GM23338 (cell line): ENCODE data around the gene LRMDA. TPM values are rescaled to one million over a fixed set of nuclear protein-coding genes. Genes with fewer than 3 reads are reported as not detected.

Experiments used
- ATAC-seq: fragments of 200-7000 bp; cut with Tn5 transposase; 3 replicates; pipeline ENCODE4 v1.9.1; 2020
- DNase-seq: peaks from one replicate; pipeline ENCODE4 v3.0.0-alpha.2; 2015; ENCODE audit warnings: low spot score
- H2AFZ ChIP-seq: fragments of 200-600 bp; sonication (generic); 2 replicates; pipeline ENCODE4 v1.8.0; 2016; ENCODE audit warnings: antibody characterized with exemption, mild to moderate bottlenecking, moderate library complexity
- H3F3A ChIP-seq: fragments of 200-600 bp; sonication (generic); replicated peaks from 2 replicates; pipeline ENCODE4 v1.8.0; 2017; ENCODE audit warnings: antibody characterized with exemption, mixed run types, low read depth
- H3K27ac ChIP-seq: fragments of 200-600 bp; sonication (generic); 2 replicates; pipeline ENCODE4 v1.6.1; 2016; ENCODE audit warnings: low read depth
- H3K27me3 ChIP-seq: fragments of 200-600 bp; sonication (generic); 2 replicates; pipeline ENCODE4 v1.8.0; 2016; ENCODE audit warnings: mild to moderate bottlenecking, mixed run types, moderate library complexity; ENCODE audit not compliant: insufficient read depth
- H3K36me3 ChIP-seq: fragments of 200-600 bp; sonication (generic); 2 replicates; pipeline ENCODE4 v1.8.0; 2016; ENCODE audit warnings: mild to moderate bottlenecking; ENCODE audit not compliant: insufficient read depth
- H3K4me1 ChIP-seq: fragments of 200-600 bp; sonication (generic); 2 replicates; pipeline ENCODE4 v1.8.0; 2016; ENCODE audit warnings: mild to moderate bottlenecking, moderate library complexity; ENCODE audit not compliant: insufficient read depth
- H3K4me2 ChIP-seq: fragments of 200-600 bp; sonication (generic); 2 replicates; pipeline ENCODE4 v1.7.1; 2017; ENCODE audit warnings: mixed run types
- H3K4me3 ChIP-seq: fragments of 200-600 bp; sonication (generic); 2 replicates; pipeline ENCODE4 v1.6.1; 2016; ENCODE audit warnings: mixed run types
- H3K79me2 ChIP-seq: fragments of 200-600 bp; sonication (generic); replicated peaks from 2 replicates; pipeline ENCODE4 v1.8.0; 2017; ENCODE audit warnings: mild to moderate bottlenecking; ENCODE audit not compliant: insufficient read depth
- H3K9me2 ChIP-seq: fragments of 200-600 bp; sonication (generic); 2 replicates; pipeline ENCODE4 v1.8.0; 2017; ENCODE audit not compliant: insufficient read depth
- H4K20me1 ChIP-seq: fragments of 200-600 bp; sonication (generic); replicated peaks from 2 replicates; pipeline ENCODE4 v1.8.0; 2017; ENCODE audit warnings: mild to moderate bottlenecking; ENCODE audit not compliant: insufficient read depth
- H3K27ac Mint-ChIP-seq: 2 replicates; pipeline ENCODE4 v1.8.0; 2020; ENCODE audit warnings: inconsistent platforms, mild to moderate bottlenecking, moderate library complexity, mixed read lengths
- H3K27me3 Mint-ChIP-seq: 3 replicates; pipeline ENCODE4 v1.8.0; 2022; ENCODE audit warnings: low read depth, mild to moderate bottlenecking, moderate library complexity, mixed read lengths, inconsistent platforms; ENCODE audit not compliant: insufficient read depth, poor library complexity
- H3K36me3 Mint-ChIP-seq: 3 replicates; pipeline ENCODE4 v1.8.0; 2021; ENCODE audit warnings: low read depth, mild to moderate bottlenecking, inconsistent platforms, moderate library complexity, mixed read lengths
- H3K4me1 Mint-ChIP-seq: 3 replicates; pipeline ENCODE4 v1.8.0; 2020; ENCODE audit warnings: mild to moderate bottlenecking, inconsistent platforms, mixed read lengths
- H3K4me3 Mint-ChIP-seq: 3 replicates; pipeline ENCODE4 v1.8.0; 2021; ENCODE audit warnings: moderate library complexity, mild to moderate bottlenecking, inconsistent platforms, mixed read lengths
- H3K9me3 Mint-ChIP-seq: 3 replicates; pipeline ENCODE4 v1.8.0; 2020; ENCODE audit warnings: moderate library complexity, mild to moderate bottlenecking, inconsistent platforms, mixed read lengths
- CREB1 ChIP-seq: fragments of 250-450 bp; sonication (Bioruptor Pico); IDR thresholded peaks from 2 replicates; pipeline ENCODE4 v1.5.0; 2020; ENCODE audit warnings: low read depth, mild to moderate bottlenecking, moderate library complexity
- EZH2 ChIP-seq: fragments of 200-600 bp; sonication (generic); IDR thresholded peaks from one replicate; pipeline ENCODE4 v1.8.0; 2017; ENCODE audit warnings: antibody characterized with exemption, mild to moderate bottlenecking, low read depth; ENCODE audit not compliant: unreplicated experiment
- EZH2phosphoT487 ChIP-seq: fragments of 200-600 bp; sonication (generic); IDR thresholded peaks from one replicate; pipeline ENCODE4 v1.8.1; 2018; ENCODE audit warnings: antibody characterized with exemption; ENCODE audit not compliant: unreplicated experiment
- JUNB ChIP-seq: IDR thresholded peaks from one replicate; pipeline ENCODE4 v1.6.1; 2016; ENCODE audit warnings: antibody characterized with exemption; ENCODE audit not compliant: unreplicated experiment
- NANOG ChIP-seq: IDR thresholded peaks from 2 replicates; pipeline ENCODE4 v1.6.1; 2016; ENCODE audit warnings: antibody characterized with exemption, borderline replicate concordance
- POLR2AphosphoS5 ChIP-seq: IDR thresholded peaks from 2 replicates; pipeline ENCODE4 v1.6.1; 2016; ENCODE audit warnings: antibody characterized with exemption, low read depth
- STAT1 ChIP-seq: IDR thresholded peaks from one replicate; pipeline ENCODE4 v1.6.1; 2016; ENCODE audit warnings: antibody characterized with exemption; ENCODE audit not compliant: unreplicated experiment
- ZNF114 ChIP-seq: fragments of 250-450 bp; sonication (Bioruptor Pico); IDR thresholded peaks from 2 replicates; pipeline ENCODE4 v1.5.0; 2020; ENCODE audit warnings: mild to moderate bottlenecking, moderate library complexity
- ZNF331 ChIP-seq: fragments of 250-450 bp; sonication (Bioruptor Pico); IDR thresholded peaks from 2 replicates; pipeline ENCODE4 v1.5.0; 2020; ENCODE audit warnings: low read depth, mild to moderate bottlenecking, moderate library complexity
- polyA plus RNA-seq: library from polyadenylated mRNA; unstranded; fragments of >200 nt; fragmentation: Nextera tagmentation; extraction: Ambion mirVana; gene quantifications from 2 replicates; pipeline ENCODE4 v1.2.1, GENCODE V29; 2016
- total RNA-seq: library from RNA; depleted of rRNA; stranded (reverse); fragments of >200 nt; shearing (Covaris generic); gene quantifications from 2 replicates; pipeline ENCODE4 v1.2.3, GENCODE V29; 2014
- TF ChIP-seq, protein P1 (sequence below), 2 experiments: fragments of 200-600 bp in 1 of 2; sonication (generic) in 1 of 2; conservative IDR thresholded peaks; 2 replicates each; pipeline versions ENCODE4 v1.5.1 to v1.6.1; 2016 to 2017; ENCODE audit warnings: antibody characterized with exemption in 2 of 2, low read depth in 2 of 2, mild to moderate bottlenecking in 2 of 2, moderate library complexity in 1 of 2
- TF ChIP-seq, protein P2 (sequence below): IDR thresholded peaks from one replicate; pipeline ENCODE4 v1.6.1; 2018; ENCODE audit warnings: antibody characterized with exemption; ENCODE audit not compliant: unreplicated experiment
- TF ChIP-seq, protein P3 (sequence below): IDR thresholded peaks from 2 replicates; pipeline ENCODE4 v1.6.1; 2016; ENCODE audit warnings: antibody characterized with exemption
- TF ChIP-seq, protein P4 (sequence below): fragments of 250-450 bp; sonication (Bioruptor Pico); IDR thresholded peaks from 2 replicates; pipeline ENCODE4 v1.5.0; 2020; ENCODE audit warnings: mild to moderate bottlenecking, moderate library complexity

Gene LRMDA
- total and polyA plus RNA-seq, 2 experiments from 2014 or later = 0.90 to 1.8 TPM

DNA sequence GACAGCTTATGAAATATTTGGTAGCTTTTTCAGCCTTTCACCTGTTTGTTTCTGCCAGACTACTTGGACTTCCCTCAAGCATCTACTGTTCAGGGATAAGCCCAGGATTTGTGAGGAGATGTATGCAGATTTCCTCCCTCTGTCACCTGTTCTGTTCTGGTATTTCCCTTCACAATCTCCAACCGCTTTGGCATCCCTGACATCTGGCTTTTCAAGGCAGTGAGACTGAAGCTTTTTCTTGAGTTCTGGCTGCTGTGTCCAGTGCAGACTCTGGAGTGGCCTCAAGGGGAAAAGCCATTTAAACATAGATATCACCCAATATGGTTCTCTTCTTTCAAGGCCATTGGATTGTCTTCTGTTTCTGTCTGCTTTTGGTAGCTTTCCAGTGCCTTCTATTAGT is 369.7 kb downstream of the LRMDA start:
- no peaks in the 10 kb centered on the region; the same call in 1 of the 2 replicates for H3K36me3 ChIP-seq
- no peaks in the 10 kb centered on the region for H4K20me1 ChIP-seq
- H3K79me2 ChIP-seq = no peaks in the 10 kb centered on the region
- no peaks in the 10 kb centered on the region for H3K9me2 ChIP-seq
- no peaks in the 10 kb centered on the region for H3K4me1 ChIP-seq
- peak overlapping the region; percentile 62; the same call in 1 of the 2 replicates for H3K27ac Mint-ChIP-seq
- H3K27ac ChIP-seq = no peak overlapping the region
- ATAC-seq (peak; percentile 76), DNase-seq (peak; percentile 51)
- peaks cover 14% of the 10 kb centered on the region; the same call in 2 of the 3 replicates for H3K9me3 Mint-ChIP-seq
- no peak overlapping the region for H3K4me2 ChIP-seq
- no peak overlapping the region for H3K4me3 ChIP-seq
- no peak overlapping the region for H2AFZ ChIP-seq
- no peak overlapping the region for H3K4me3 Mint-ChIP-seq
- H3K27me3 Mint-ChIP-seq = peaks cover 5% of the 10 kb centered on the region
- no peaks in the 10 kb centered on the region for H3K27me3 ChIP-seq
- H3F3A ChIP-seq = no peaks in the 10 kb centered on the region
- peaks cover 12% of the 10 kb centered on the region for H3K4me1 Mint-ChIP-seq
- TF ChIP-seq EZH2phosphoT487 (no peak), POLR2AphosphoS5 (no peak), JUNB (no peak), EZH2 (no peak), ZNF331 (CRISPR knock-in tag) (no peak), NANOG (no peak), ZNF114 (CRISPR knock-in tag) (no peak), CREB1 (CRISPR knock-in tag) (no peak), STAT1 (no peak)
- TF ChIP-seq, protein P1, sequence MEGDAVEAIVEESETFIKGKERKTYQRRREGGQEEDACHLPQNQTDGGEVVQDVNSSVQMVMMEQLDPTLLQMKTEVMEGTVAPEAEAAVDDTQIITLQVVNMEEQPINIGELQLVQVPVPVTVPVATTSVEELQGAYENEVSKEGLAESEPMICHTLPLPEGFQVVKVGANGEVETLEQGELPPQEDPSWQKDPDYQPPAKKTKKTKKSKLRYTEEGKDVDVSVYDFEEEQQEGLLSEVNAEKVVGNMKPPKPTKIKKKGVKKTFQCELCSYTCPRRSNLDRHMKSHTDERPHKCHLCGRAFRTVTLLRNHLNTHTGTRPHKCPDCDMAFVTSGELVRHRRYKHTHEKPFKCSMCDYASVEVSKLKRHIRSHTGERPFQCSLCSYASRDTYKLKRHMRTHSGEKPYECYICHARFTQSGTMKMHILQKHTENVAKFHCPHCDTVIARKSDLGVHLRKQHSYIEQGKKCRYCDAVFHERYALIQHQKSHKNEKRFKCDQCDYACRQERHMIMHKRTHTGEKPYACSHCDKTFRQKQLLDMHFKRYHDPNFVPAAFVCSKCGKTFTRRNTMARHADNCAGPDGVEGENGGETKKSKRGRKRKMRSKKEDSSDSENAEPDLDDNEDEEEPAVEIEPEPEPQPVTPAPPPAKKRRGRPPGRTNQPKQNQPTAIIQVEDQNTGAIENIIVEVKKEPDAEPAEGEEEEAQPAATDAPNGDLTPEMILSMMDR (conservative IDR thresholded peaks at IDR 0.05; ENCODE audit: low read depth in 2 of 2) = no peak
- TF ChIP-seq, protein P2, sequence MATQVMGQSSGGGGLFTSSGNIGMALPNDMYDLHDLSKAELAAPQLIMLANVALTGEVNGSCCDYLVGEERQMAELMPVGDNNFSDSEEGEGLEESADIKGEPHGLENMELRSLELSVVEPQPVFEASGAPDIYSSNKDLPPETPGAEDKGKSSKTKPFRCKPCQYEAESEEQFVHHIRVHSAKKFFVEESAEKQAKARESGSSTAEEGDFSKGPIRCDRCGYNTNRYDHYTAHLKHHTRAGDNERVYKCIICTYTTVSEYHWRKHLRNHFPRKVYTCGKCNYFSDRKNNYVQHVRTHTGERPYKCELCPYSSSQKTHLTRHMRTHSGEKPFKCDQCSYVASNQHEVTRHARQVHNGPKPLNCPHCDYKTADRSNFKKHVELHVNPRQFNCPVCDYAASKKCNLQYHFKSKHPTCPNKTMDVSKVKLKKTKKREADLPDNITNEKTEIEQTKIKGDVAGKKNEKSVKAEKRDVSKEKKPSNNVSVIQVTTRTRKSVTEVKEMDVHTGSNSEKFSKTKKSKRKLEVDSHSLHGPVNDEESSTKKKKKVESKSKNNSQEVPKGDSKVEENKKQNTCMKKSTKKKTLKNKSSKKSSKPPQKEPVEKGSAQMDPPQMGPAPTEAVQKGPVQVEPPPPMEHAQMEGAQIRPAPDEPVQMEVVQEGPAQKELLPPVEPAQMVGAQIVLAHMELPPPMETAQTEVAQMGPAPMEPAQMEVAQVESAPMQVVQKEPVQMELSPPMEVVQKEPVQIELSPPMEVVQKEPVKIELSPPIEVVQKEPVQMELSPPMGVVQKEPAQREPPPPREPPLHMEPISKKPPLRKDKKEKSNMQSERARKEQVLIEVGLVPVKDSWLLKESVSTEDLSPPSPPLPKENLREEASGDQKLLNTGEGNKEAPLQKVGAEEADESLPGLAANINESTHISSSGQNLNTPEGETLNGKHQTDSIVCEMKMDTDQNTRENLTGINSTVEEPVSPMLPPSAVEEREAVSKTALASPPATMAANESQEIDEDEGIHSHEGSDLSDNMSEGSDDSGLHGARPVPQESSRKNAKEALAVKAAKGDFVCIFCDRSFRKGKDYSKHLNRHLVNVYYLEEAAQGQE = no peak
- TF ChIP-seq, protein P3, sequence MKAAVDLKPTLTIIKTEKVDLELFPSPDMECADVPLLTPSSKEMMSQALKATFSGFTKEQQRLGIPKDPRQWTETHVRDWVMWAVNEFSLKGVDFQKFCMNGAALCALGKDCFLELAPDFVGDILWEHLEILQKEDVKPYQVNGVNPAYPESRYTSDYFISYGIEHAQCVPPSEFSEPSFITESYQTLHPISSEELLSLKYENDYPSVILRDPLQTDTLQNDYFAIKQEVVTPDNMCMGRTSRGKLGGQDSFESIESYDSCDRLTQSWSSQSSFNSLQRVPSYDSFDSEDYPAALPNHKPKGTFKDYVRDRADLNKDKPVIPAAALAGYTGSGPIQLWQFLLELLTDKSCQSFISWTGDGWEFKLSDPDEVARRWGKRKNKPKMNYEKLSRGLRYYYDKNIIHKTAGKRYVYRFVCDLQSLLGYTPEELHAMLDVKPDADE = no peak
- TF ChIP-seq, protein P4, sequence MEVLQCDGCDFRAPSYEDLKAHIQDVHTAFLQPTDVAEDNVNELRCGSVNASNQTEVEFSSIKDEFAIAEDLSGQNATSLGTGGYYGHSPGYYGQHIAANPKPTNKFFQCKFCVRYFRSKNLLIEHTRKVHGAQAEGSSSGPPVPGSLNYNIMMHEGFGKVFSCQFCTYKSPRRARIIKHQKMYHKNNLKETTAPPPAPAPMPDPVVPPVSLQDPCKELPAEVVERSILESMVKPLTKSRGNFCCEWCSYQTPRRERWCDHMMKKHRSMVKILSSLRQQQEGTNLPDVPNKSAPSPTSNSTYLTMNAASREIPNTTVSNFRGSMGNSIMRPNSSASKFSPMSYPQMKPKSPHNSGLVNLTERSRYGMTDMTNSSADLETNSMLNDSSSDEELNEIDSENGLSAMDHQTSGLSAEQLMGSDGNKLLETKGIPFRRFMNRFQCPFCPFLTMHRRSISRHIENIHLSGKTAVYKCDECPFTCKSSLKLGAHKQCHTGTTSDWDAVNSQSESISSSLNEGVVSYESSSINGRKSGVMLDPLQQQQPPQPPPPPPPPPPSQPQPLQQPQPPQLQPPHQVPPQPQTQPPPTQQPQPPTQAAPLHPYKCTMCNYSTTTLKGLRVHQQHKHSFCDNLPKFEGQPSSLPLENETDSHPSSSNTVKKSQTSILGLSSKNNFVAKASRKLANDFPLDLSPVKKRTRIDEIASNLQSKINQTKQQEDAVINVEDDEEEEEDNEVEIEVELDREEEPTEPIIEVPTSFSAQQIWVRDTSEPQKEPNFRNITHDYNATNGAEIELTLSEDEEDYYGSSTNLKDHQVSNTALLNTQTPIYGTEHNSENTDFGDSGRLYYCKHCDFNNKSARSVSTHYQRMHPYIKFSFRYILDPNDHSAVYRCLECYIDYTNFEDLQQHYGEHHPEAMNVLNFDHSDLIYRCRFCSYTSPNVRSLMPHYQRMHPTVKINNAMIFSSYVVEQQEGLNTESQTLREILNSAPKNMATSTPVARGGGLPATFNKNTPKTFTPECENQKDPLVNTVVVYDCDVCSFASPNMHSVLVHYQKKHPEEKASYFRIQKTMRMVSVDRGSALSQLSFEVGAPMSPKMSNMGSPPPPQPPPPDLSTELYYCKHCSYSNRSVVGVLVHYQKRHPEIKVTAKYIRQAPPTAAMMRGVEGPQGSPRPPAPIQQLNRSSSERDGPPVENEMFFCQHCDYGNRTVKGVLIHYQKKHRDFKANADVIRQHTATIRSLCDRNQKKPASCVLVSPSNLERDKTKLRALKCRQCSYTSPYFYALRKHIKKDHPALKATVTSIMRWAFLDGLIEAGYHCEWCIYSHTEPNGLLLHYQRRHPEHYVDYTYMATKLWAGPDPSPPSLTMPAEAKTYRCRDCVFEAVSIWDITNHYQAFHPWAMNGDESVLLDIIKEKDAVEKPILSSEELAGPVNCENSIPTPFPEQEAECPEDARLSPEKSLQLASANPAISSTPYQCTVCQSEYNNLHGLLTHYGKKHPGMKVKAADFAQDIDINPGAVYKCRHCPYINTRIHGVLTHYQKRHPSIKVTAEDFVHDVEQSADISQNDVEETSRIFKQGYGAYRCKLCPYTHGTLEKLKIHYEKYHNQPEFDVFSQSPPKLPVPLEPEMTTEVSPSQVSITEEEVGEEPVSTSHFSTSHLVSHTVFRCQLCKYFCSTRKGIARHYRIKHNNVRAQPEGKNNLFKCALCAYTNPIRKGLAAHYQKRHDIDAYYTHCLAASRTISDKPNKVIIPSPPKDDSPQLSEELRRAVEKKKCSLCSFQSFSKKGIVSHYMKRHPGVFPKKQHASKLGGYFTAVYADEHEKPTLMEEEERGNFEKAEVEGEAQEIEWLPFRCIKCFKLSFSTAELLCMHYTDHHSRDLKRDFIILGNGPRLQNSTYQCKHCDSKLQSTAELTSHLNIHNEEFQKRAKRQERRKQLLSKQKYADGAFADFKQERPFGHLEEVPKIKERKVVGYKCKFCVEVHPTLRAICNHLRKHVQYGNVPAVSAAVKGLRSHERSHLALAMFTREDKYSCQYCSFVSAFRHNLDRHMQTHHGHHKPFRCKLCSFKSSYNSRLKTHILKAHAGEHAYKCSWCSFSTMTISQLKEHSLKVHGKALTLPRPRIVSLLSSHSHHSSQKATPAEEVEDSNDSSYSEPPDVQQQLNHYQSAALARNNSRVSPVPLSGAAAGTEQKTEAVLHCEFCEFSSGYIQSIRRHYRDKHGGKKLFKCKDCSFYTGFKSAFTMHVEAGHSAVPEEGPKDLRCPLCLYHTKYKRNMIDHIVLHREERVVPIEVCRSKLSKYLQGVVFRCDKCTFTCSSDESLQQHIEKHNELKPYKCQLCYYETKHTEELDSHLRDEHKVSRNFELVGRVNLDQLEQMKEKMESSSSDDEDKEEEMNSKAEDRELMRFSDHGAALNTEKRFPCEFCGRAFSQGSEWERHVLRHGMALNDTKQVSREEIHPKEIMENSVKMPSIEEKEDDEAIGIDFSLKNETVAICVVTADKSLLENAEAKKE = no peak
- H3K36me3 Mint-ChIP-seq = peaks cover 4% of the 10 kb centered on the region; the same call in 2 of the 3 replicates
